IPS-NIHi7 (cell line): ENCODE measurements around the gene EXPH5.

Experiments used
- DNase-seq: peaks from one replicate; pipeline ENCODE4 v3.0.0; 2012; ENCODE audit warnings: mixed read lengths; ENCODE audit errors: extremely low spot score

Gene EXPH5

GRCh38 chr11:108518581-108518980 is 75.0 kb downstream of the EXPH5 start:
- no peak for DNase-seq

GRCh38 chr11:108516125-108516524 is 77.4 kb downstream of the EXPH5 start:
- DNase-seq = no peak

- no peak for DNase-seq
Measured at GRCh38 chr11:108512708-108513107, 80.9 kb downstream of the EXPH5 start.

- DNase-seq = no peak
Measured at GRCh38 chr11:108511851-108512474, 81.6 kb downstream of the EXPH5 start.

- DNase-seq = no peak
Measured at GRCh38 chr11:108508653-108509593, 84.6 kb downstream of the EXPH5 start.

GRCh38 chr11:108501396-108501795 is 92.2 kb downstream of the EXPH5 start:
- DNase-seq = no peak

- DNase-seq = no peak
Measured at GRCh38 chr11:108500721-108501120, 92.8 kb downstream of the EXPH5 start.

- DNase-seq = no peak
Measured at GRCh38 chr11:108500169-108500568, 93.4 kb downstream of the EXPH5 start.

GRCh38 chr11:108498816-108499408 is 94.7 kb downstream of the EXPH5 start:
- DNase-seq = no peak

GRCh38 chr11:108498046-108498815 is 95.3 kb downstream of the EXPH5 start, which contains the start of gene POGLUT3:
Gene POGLUT3, minus strand, starts transcription at chr11:108498384. Its CDS starts 18 bp downstream, at chr11:108498366.
- DNase-seq = peak; percentile 79

- DNase-seq = peak; percentile 88
Measured at GRCh38 chr11:108497317-108498045, 96.1 kb downstream of the EXPH5 start.

GRCh38 chr11:108496643-108497256 is 96.8 kb downstream of the EXPH5 start:
- no peak for DNase-seq

- DNase-seq = no peak
Measured at GRCh38 chr11:108495326-108495725, 98.2 kb downstream of the EXPH5 start.

- DNase-seq = no peak
Measured at GRCh38 chr11:108494182-108494581, 99.4 kb downstream of the EXPH5 start.

GRCh38 chr11:108491936-108492335 is 101.6 kb downstream of the EXPH5 start:
- DNase-seq = no peak

GRCh38 chr11:108486828-108487227 is 106.7 kb downstream of the EXPH5 start:
- DNase-seq = no peak

GRCh38 chr11:108486331-108486730 is 107.2 kb downstream of the EXPH5 start:
- DNase-seq = no peak

- no peak for DNase-seq
Measured at GRCh38 chr11:108483163-108483562, 110.4 kb downstream of the EXPH5 start.

GRCh38 chr11:108474664-108475463 is 118.7 kb downstream of the EXPH5 start:
- DNase-seq = no peak

GRCh38 chr11:108472681-108473080 is 120.9 kb downstream of the EXPH5 start:
- no peak for DNase-seq
